ENCODE data around the gene ACAD9. TPM values are rescaled to one million over a fixed set of nuclear protein-coding genes. Genes with fewer than 3 reads are reported as not detected.

ACAD9 gene
- total RNA-seq, 1 experiment from 2014 or later, result 43.1 TPM

- Mint-ChIP-seq H3K27me3 (ENCODE audit: insufficient read depth, unreplicated experiment) (no peaks in the 10 kb centered on the region), H3K36me3 (ENCODE audit: insufficient read depth, unreplicated experiment) (peaks cover 89% of the 10 kb centered on the region)
- POLR2A ChIA-PET, result no interaction called here
Observed at GRCh38 chr3:128902426-128902825, 23.0 kb downstream of the ACAD9 start.

GRCh38 chr3:128903501-128903900 is 24.1 kb downstream of the ACAD9 start:
- no peak overlapping the region for H3K4me3 Mint-ChIP-seq (ENCODE audit: unreplicated experiment)
- no peaks in the 10 kb centered on the region for H3K9me3 Mint-ChIP-seq (ENCODE audit: unreplicated experiment)
- CTCF ChIA-PET, result no interaction called here
- POLR2A ChIA-PET, result no interaction called here
- H3K4me1 Mint-ChIP-seq (ENCODE audit: insufficient read depth, unreplicated experiment), result no peaks in the 10 kb centered on the region
- no peaks in the 10 kb centered on the region for H3K27me3 Mint-ChIP-seq (ENCODE audit: insufficient read depth, unreplicated experiment)
- peaks cover 82% of the 10 kb centered on the region for H3K36me3 Mint-ChIP-seq (ENCODE audit: insufficient read depth, unreplicated experiment)
- intact Hi-C loops (cut with micrococcal nuclease), result no loop called here
- DNase-seq (ENCODE audit: unreplicated experiment), result no peak
- BruUV-seq (replicated peaks), result no TSS peak
- no peak overlapping the region for H3K27ac Mint-ChIP-seq (ENCODE audit: low read depth, unreplicated experiment)
- no peak for TF ChIP-seq CTCF (IDR thresholded peaks at IDR 0.05; ENCODE audit: unreplicated experiment)

More at GRCh38 chr3:128902426-128902825, 23.0 kb downstream of the ACAD9 start:
- Mint-ChIP-seq H3K9me3 (ENCODE audit: unreplicated experiment) (no peaks in the 10 kb centered on the region), H3K27ac (ENCODE audit: low read depth, unreplicated experiment) (no peak overlapping the region), H3K4me1 (ENCODE audit: insufficient read depth, unreplicated experiment) (no peaks in the 10 kb centered on the region), H3K4me3 (ENCODE audit: unreplicated experiment) (no peak overlapping the region)
- no TSS peak for BruUV-seq (replicated peaks)
- TF ChIP-seq CTCF (IDR thresholded peaks at IDR 0.05; ENCODE audit: unreplicated experiment), result no peak
- CTCF ChIA-PET, result interaction anchor here (0.7 to 1.1 kb wide), 2 partner anchors 34 to 285 kb away, joined by 3 read pairs; no protein-coding TSS in a partner anchor
- intact Hi-C loops (cut with micrococcal nuclease), result no loop called here
- DNase-seq (ENCODE audit: unreplicated experiment), result no peak

- TF ChIP-seq CTCF (IDR thresholded peaks at IDR 0.05; ENCODE audit: unreplicated experiment), result no peak
- DNase-seq (ENCODE audit: unreplicated experiment), result no peak
- no peaks in the 10 kb centered on the region for H3K4me1 Mint-ChIP-seq (ENCODE audit: insufficient read depth, unreplicated experiment)
- H3K36me3 Mint-ChIP-seq (ENCODE audit: insufficient read depth, unreplicated experiment), result peaks cover 69% of the 10 kb centered on the region
- H3K27ac Mint-ChIP-seq (ENCODE audit: low read depth, unreplicated experiment), result no peak overlapping the region
- intact Hi-C loops (cut with micrococcal nuclease), result no loop called here
- no peaks in the 10 kb centered on the region for H3K27me3 Mint-ChIP-seq (ENCODE audit: insufficient read depth, unreplicated experiment)
- no peak overlapping the region for H3K4me3 Mint-ChIP-seq (ENCODE audit: unreplicated experiment)
- CTCF ChIA-PET, result interaction anchor here (0.8 kb wide), 1 partner anchor 122 kb away, joined by 3 read pairs; no protein-coding TSS in a partner anchor
- POLR2A ChIA-PET, result interaction anchor here (1.0 kb wide), 1 partner anchor 27 kb away, joined by 3 read pairs; the partner anchor contains the start of gene ACAD9
- H3K9me3 Mint-ChIP-seq (ENCODE audit: unreplicated experiment), result no peaks in the 10 kb centered on the region
- BruUV-seq (replicated peaks), result no TSS peak
Observed at GRCh38 chr3:128906031-128906803, 26.8 kb downstream of the ACAD9 start.

- Mint-ChIP-seq H3K4me1 (ENCODE audit: insufficient read depth, unreplicated experiment) (no peaks in the 10 kb centered on the region), H3K9me3 (ENCODE audit: unreplicated experiment) (no peaks in the 10 kb centered on the region), H3K27ac (ENCODE audit: low read depth, unreplicated experiment) (no peak overlapping the region), H3K36me3 (ENCODE audit: insufficient read depth, unreplicated experiment) (peaks cover 64% of the 10 kb centered on the region), H3K27me3 (ENCODE audit: insufficient read depth, unreplicated experiment) (no peaks in the 10 kb centered on the region), H3K4me3 (ENCODE audit: unreplicated experiment) (no peak overlapping the region)
- intact Hi-C loops (cut with micrococcal nuclease), result no loop called here
- DNase-seq (ENCODE audit: unreplicated experiment), result no peak
- CTCF ChIA-PET, result no interaction called here
- TF ChIP-seq CTCF (IDR thresholded peaks at IDR 0.05; ENCODE audit: unreplicated experiment), result no peak
- POLR2A ChIA-PET, result no interaction called here
- BruUV-seq (replicated peaks), result no TSS peak
Observed at GRCh38 chr3:128906804-128907525, 27.5 kb downstream of the ACAD9 start.
